ENCODE measurements around the gene CLCA2.

The CLCA2 gene

GRCh38 chr1:86395751-86396497 is 28.0 kb upstream of the CLCA2 start, which contains the start of gene ODF2L:
ODF2L (minus strand) TSS chr1:86396323; CDS start chr1:86387027, 9,296 bp downstream.
- no peaks in the 10 kb centered on the region for H3K9me3 ChIP-seq (ENCODE audit: severe bottlenecking)
- no peaks in the 10 kb centered on the region for H3K27me3 ChIP-seq (ENCODE audit: insufficient read depth, low read depth, severe bottlenecking)
- DNase-seq, result peak; percentile 91
- TF ChIP-seq CTCF (IDR thresholded peaks at IDR 0.05; ENCODE audit: low read depth, low read length), result no peak
- H3K27ac ChIP-seq, result peak within 1 kb of the TSS; percentile 81
- peak within 1 kb of the TSS; percentile 66 for H3K4me3 ChIP-seq (ENCODE audit: low read depth, low read length)
- H3K36me3 ChIP-seq, result no peaks in the 10 kb centered on the region; the same call in 1 of the 2 replicates

- H3K27me3 ChIP-seq (ENCODE audit: insufficient read depth, low read depth, severe bottlenecking), result no peaks in the 10 kb centered on the region
- H3K4me3 ChIP-seq (ENCODE audit: low read depth, low read length), result peak overlapping the region; percentile 66
- H3K27ac ChIP-seq, result peak overlapping the region; percentile 81
- DNase-seq, result no peak
- TF ChIP-seq CTCF (IDR thresholded peaks at IDR 0.05; ENCODE audit: low read depth, low read length), result no peak
- H3K36me3 ChIP-seq, result no peaks in the 10 kb centered on the region; the same call in 1 of the 2 replicates
- no peaks in the 10 kb centered on the region for H3K9me3 ChIP-seq (ENCODE audit: severe bottlenecking)
Measured at GRCh38 chr1:86396498-86396890, 27.5 kb upstream of the CLCA2 start.

GRCh38 chr1:86409416-86410021 is 14.5 kb upstream of the CLCA2 start:
- no peak for DNase-seq
- H3K27ac ChIP-seq, result no peak overlapping the region
- TF ChIP-seq CTCF (IDR thresholded peaks at IDR 0.05; ENCODE audit: low read depth, low read length), result no peak
- H3K9me3 ChIP-seq (ENCODE audit: severe bottlenecking), result no peaks in the 10 kb centered on the region
- H3K4me3 ChIP-seq (ENCODE audit: low read depth, low read length), result no peak overlapping the region
- no peaks in the 10 kb centered on the region for H3K27me3 ChIP-seq (ENCODE audit: insufficient read depth, low read depth, severe bottlenecking)
- no peaks in the 10 kb centered on the region for H3K36me3 ChIP-seq

GRCh38 chr1:86410879-86411278 is 13.1 kb upstream of the CLCA2 start:
- no peak for DNase-seq
- H3K4me3 ChIP-seq (ENCODE audit: low read depth, low read length), result no peak overlapping the region
- H3K27ac ChIP-seq, result no peak overlapping the region

GRCh38 chr1:86416343-86416742 is 7.6 kb upstream of the CLCA2 start:
- Histone ChIP-seq H3K4me3 (ENCODE audit: low read depth, low read length) (no peak overlapping the region), H3K9me3 (ENCODE audit: severe bottlenecking) (no peaks in the 10 kb centered on the region), H3K27me3 (ENCODE audit: insufficient read depth, low read depth, severe bottlenecking) (no peaks in the 10 kb centered on the region), H3K27ac (no peak overlapping the region), H3K36me3 (no peaks in the 10 kb centered on the region)
- DNase-seq, result no peak
- no peak for TF ChIP-seq CTCF (IDR thresholded peaks at IDR 0.05; ENCODE audit: low read depth, low read length)

More at GRCh38 chr1:86410879-86411278, 13.1 kb upstream of the CLCA2 start:
- Histone ChIP-seq H3K36me3 (no peaks in the 10 kb centered on the region), H3K27me3 (ENCODE audit: insufficient read depth, low read depth, severe bottlenecking) (no peaks in the 10 kb centered on the region), H3K9me3 (ENCODE audit: severe bottlenecking) (no peaks in the 10 kb centered on the region)
- TF ChIP-seq CTCF (IDR thresholded peaks at IDR 0.05; ENCODE audit: low read depth, low read length), result no peak
